Suppressor macrophage (primary cell): ENCODE data around the gene ESRP2.

Experiments used
- DNase-seq, 4 experiments: peaks; one replicate each; pipeline ENCODE4 v3.0.0-alpha.2; 2020 to 2022

ESRP2 gene

GRCh38 chr16:68263559-68264127 is 27.7 kb upstream of the ESRP2 start:
- DNase-seq = no peak

GRCh38 chr16:68259007-68259825 is 23.3 kb upstream of the ESRP2 start:
- peak; percentile 53 to 73 (median 71) for DNase-seq

GRCh38 chr16:68257906-68258800 is 22.2 kb upstream of the ESRP2 start:
- peak; percentile 77 to 92 (median 82) for DNase-seq

- peak; percentile 45 to 72 (median 68) for DNase-seq
These were observed 21.5 kb upstream of the ESRP2 start for GRCh38 chr16:68257251-68257905.

GRCh38 chr16:68255712-68256111 is 19.8 kb upstream of the ESRP2 start:
- DNase-seq = no peak

GRCh38 chr16:68253721-68254120 is 17.8 kb upstream of the ESRP2 start:
- DNase-seq = no peak

GRCh38 chr16:68252383-68252782 is 16.5 kb upstream of the ESRP2 start:
- no peak for DNase-seq

- DNase-seq = no peak
These were observed 15.9 kb upstream of the ESRP2 start for GRCh38 chr16:68251832-68252231.

- no peak for DNase-seq
These were observed 15.0 kb upstream of the ESRP2 start for GRCh38 chr16:68250951-68251350.

GRCh38 chr16:68249371-68249770 is 13.4 kb upstream of the ESRP2 start:
- peak in 3 of 4 experiments; percentile 48 to 53 (median 48) for DNase-seq

GRCh38 chr16:68247932-68248331 is 12.0 kb upstream of the ESRP2 start:
- peak in 3 of 4 experiments; percentile 29 to 54 (median 43) for DNase-seq

- DNase-seq = peak; percentile 79 to 93 (median 88)
These were observed 11.5 kb upstream of the ESRP2 start for GRCh38 chr16:68247400-68247799.

GRCh38 chr16:68246666-68247065 is 10.7 kb upstream of the ESRP2 start:
- peak; percentile 72 to 88 (median 81) for DNase-seq

- DNase-seq = no peak
These were observed 10.2 kb upstream of the ESRP2 start for GRCh38 chr16:68246121-68246520.

- peak; percentile 93 to 97 (median 96) for DNase-seq
These were observed 9.3 kb upstream of the ESRP2 start, which contains the start of gene PLA2G15 for GRCh38 chr16:68244903-68245853. PLA2G15 (plus strand) TSS chr16:68245373; CDS start chr16:68245427, 54 bp downstream.

- DNase-seq = peak in 1 of 4 experiments; percentile 20
These were observed 8.6 kb upstream of the ESRP2 start for GRCh38 chr16:68244481-68244902.

GRCh38 chr16:68242926-68243858 is 7.3 kb upstream of the ESRP2 start:
- no peak for DNase-seq

GRCh38 chr16:68242085-68242484 is 6.2 kb upstream of the ESRP2 start:
- no peak for DNase-seq

- DNase-seq = no peak
These were observed 2.1 kb upstream of the ESRP2 start for GRCh38 chr16:68238029-68238345.
